CD4-positive, alpha-beta T cell (primary cell): ENCODE measurements around the gene MRS2. TPM values are rescaled to one million over a fixed set of nuclear protein-coding genes. Genes with fewer than 3 reads are reported as not detected.

Experiments used
- ATAC-seq: fragments of 200-7000 bp; cut with Tn5 transposase; one replicate; pipeline ENCODE4 v1.10.0; 2022; ENCODE audit warnings: mild to moderate bottlenecking; ENCODE audit not compliant: poor library complexity
- CTCF ChIA-PET: fragments of 350-600 bp; sonication (Branson Sonifier 250); formaldehyde crosslinking; loops from one replicate; lab custom pipeline; 2021; ENCODE audit warnings: antibody characterized with exemption, inconsistent platforms; lab: Charles Lee
- POLR2A ChIA-PET: fragments of 350-600 bp; sonication (Branson Sonifier 250); formaldehyde crosslinking; loops from one replicate; lab custom pipeline; 2021; ENCODE audit warnings: antibody characterized with exemption, inconsistent platforms; lab: Charles Lee
- DNase-seq, 14 experiments: peaks; one replicate each; pipeline ENCODE4 v3.0.0-alpha.2; 2013 to 2020; ENCODE audit warnings: mixed read lengths in 2 of 14
- H3K27ac ChIP-seq, 2 donors: one replicate each; pipeline versions ENCODE4 v1.5.1 to v1.7.0; 2013; ENCODE audit warnings: low read length in 2 of 2, low read depth in 1 of 2, mild to moderate bottlenecking in 1 of 2
- H3K27me3 ChIP-seq, 2 experiments: 1 replicate in 1 of 2; 2 replicates in 1 of 2; pipeline versions ENCODE4 v1.6.1 to v1.7.0; 2013; ENCODE audit warnings: low read length in 2 of 2, control low read depth in 1 of 2, mild to moderate bottlenecking in 1 of 2, moderate library complexity in 1 of 2; ENCODE audit not compliant: insufficient read depth in 2 of 2, control insufficient read depth in 1 of 2
- H3K36me3 ChIP-seq: one replicate; pipeline ENCODE4 v1.6.1; 2013; ENCODE audit warnings: low read length, control low read depth; ENCODE audit not compliant: insufficient read depth
- H3K4me1 ChIP-seq: one replicate; pipeline ENCODE4 v1.6.1; 2013; ENCODE audit warnings: low read length, control low read depth; ENCODE audit not compliant: insufficient read depth
- H3K4me3 ChIP-seq: one replicate; pipeline ENCODE4 v1.5.1; 2013; ENCODE audit warnings: mild to moderate bottlenecking, low read length, moderate library complexity
- H3K9me3 ChIP-seq, 2 experiments: 1 replicate in 1 of 2; 2 replicates in 1 of 2; pipeline versions ENCODE4 v1.6.1 to v1.7.0; 2013; ENCODE audit warnings: low read length in 2 of 2, mild to moderate bottlenecking in 2 of 2, control low read depth in 1 of 2, moderate library complexity in 1 of 2; ENCODE audit not compliant: control insufficient read depth in 1 of 2, insufficient read depth in 1 of 2
- H3K27ac Mint-ChIP-seq: one replicate; pipeline ENCODE4 v1.8.0; 2020; ENCODE audit warnings: mixed read lengths
- H3K27me3 Mint-ChIP-seq: one replicate; pipeline ENCODE4 v1.8.0; 2021; ENCODE audit warnings: mixed read lengths
- H3K36me3 Mint-ChIP-seq: one replicate; pipeline ENCODE4 v1.8.0; 2021; ENCODE audit warnings: low read depth, mixed read lengths
- H3K4me1 Mint-ChIP-seq: one replicate; pipeline ENCODE4 v1.8.0; 2021; ENCODE audit warnings: low read depth, mixed read lengths
- H3K4me3 Mint-ChIP-seq: one replicate; pipeline ENCODE4 v1.8.0; 2020; ENCODE audit warnings: mild to moderate bottlenecking, mixed read lengths
- H3K9me3 Mint-ChIP-seq: one replicate; pipeline ENCODE4 v1.8.0; 2020; ENCODE audit warnings: mixed read lengths
- CTCF ChIP-seq: fragments of 200-600 bp; IDR thresholded peaks from one replicate; pipeline ENCODE4 v1.8.0; 2022; ENCODE audit warnings: antibody characterized with exemption, mild to moderate bottlenecking
- intact Hi-C, 2 experiments: fragments of 100-400 bp; cut with DNase I in 1 of 2; cut with micrococcal nuclease in 1 of 2; formaldehyde crosslinking; loops; one replicate each; pipeline versions ENCODE4 v1.15.1 to v1.9.0; 2023 to 2025; cut with DNase I, micrococcal nuclease
- total RNA-seq, 174 experiments: library from RNA in 2 of 174; stranded (reverse) in 2 of 174; gene quantifications; one replicate each; pipeline ENCODE4 v1.2.3 and lab custom pipeline; 2021 to 2026

The MRS2 gene
- total RNA-seq, 2 experiments from 2014 or later: 3.7 to 4.6 TPM

DNA sequence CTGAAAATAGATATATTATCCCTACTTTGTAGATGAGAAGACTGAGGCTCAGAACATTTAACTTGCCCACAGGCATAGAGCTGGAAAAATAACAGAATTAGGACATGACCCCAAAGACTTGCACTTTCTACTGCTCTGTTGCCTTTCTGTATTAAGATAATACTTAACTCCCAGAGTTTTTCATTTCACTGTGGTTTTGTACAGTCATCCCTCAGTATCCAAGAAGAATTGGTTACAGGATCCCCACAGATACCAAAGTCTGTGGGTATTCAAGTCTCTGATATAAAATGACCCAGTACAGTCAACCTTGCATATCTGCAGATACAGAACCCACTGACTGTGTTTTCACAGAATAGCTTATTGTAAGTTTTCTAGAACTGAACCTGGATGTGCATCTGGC, 16.8 kb downstream of the MRS2 start:
- no peaks in the 10 kb centered on the region for H3K27me3 ChIP-seq
- peaks cover 92% of the 10 kb centered on the region for H3K36me3 Mint-ChIP-seq
- no peaks in the 10 kb centered on the region for H3K27me3 Mint-ChIP-seq
- TF ChIP-seq CTCF: no peak
- no peak for ATAC-seq
- intact Hi-C loops: no loop called here
- CTCF ChIA-PET: no interaction called here
- no peak overlapping the region for H3K4me3 Mint-ChIP-seq
- peaks cover 85% of the 10 kb centered on the region for H3K36me3 ChIP-seq
- DNase-seq: no peak
- no peak overlapping the region for H3K27ac Mint-ChIP-seq
- H3K9me3 Mint-ChIP-seq: no peaks in the 10 kb centered on the region
- no peak overlapping the region for H3K4me3 ChIP-seq
- H3K27ac ChIP-seq: no peak overlapping the region
- POLR2A ChIA-PET: no interaction called here
- no peaks in the 10 kb centered on the region for H3K4me1 ChIP-seq
- H3K4me1 Mint-ChIP-seq: no peaks in the 10 kb centered on the region
- no peaks in the 10 kb centered on the region for H3K9me3 ChIP-seq

GRCh38 chr6:24425091-24425490, 22.4 kb downstream of the MRS2 start:
- Mint-ChIP-seq H3K9me3 (no peaks in the 10 kb centered on the region), H3K4me1 (no peaks in the 10 kb centered on the region), H3K4me3 (no peak overlapping the region), H3K27ac (no peak overlapping the region), H3K36me3 (peaks cover 73% of the 10 kb centered on the region), H3K27me3 (no peaks in the 10 kb centered on the region)
- no peaks in the 10 kb centered on the region for H3K27me3 ChIP-seq
- CTCF ChIA-PET: no interaction called here
- POLR2A ChIA-PET: no interaction called here
- no peaks in the 10 kb centered on the region for H3K4me1 ChIP-seq
- TF ChIP-seq CTCF: no peak
- no peak overlapping the region for H3K4me3 ChIP-seq
- ATAC-seq (no peak), DNase-seq (no peak)
- no peaks in the 10 kb centered on the region for H3K9me3 ChIP-seq
- no peak overlapping the region for H3K27ac ChIP-seq
- peaks cover 46% of the 10 kb centered on the region for H3K36me3 ChIP-seq
- intact Hi-C loops: loop anchor here in 1 of 2 experiments (5.0 kb wide), 1 partner anchor 267 kb away; no protein-coding TSS in a partner anchor

DNA sequence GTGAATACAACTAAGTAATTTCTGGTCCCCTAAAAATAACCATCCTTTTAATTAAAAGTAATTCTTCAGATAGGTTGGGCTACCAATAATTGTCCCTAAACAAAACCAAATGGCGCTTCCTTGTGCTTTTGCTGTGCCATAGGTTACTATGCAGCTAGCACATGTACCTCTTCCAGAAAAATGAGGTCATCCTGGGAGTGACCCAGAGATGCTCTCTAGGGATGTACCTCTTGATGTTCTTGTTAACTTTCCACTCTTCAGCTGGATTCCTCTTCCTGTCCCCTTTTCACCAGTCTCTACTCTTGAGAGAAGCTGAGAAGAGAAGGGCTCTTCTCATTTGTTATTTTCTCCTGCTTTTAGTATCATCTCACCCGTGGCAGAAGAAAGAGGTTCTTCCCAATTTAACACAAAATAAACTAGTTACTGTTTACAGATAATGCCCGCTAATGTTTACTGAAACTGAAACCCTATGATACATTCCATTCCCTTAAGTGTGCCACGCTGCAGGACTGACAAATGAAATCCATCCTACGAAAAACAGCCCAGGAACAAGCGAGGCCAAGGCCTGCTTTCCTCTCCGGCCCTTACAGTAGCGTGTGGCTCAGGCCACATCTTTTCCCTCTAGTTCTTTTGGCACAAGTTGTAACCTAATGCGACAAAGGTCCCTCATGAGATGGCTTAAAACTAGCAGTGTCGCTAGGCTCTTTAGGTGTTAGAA, 24.2 kb downstream of the MRS2 start:
- H3K27me3 ChIP-seq: no peaks in the 10 kb centered on the region
- H3K4me1 ChIP-seq: no peaks in the 10 kb centered on the region
- intact Hi-C loops: loop anchor here in 1 of 2 experiments (5.0 kb wide), 1 partner anchor 265 kb away; no protein-coding TSS in a partner anchor
- Mint-ChIP-seq H3K4me1 (no peaks in the 10 kb centered on the region), H3K4me3 (no peak overlapping the region), H3K27ac (no peak overlapping the region), H3K36me3 (peaks cover 55% of the 10 kb centered on the region), H3K27me3 (no peaks in the 10 kb centered on the region), H3K9me3 (no peaks in the 10 kb centered on the region)
- no peak overlapping the region for H3K4me3 ChIP-seq
- H3K27ac ChIP-seq: no peak overlapping the region
- ChIA-PET CTCF (no interaction called here), POLR2A (no interaction called here)
- H3K36me3 ChIP-seq: peaks cover 37% of the 10 kb centered on the region
- TF ChIP-seq CTCF: no peak
- H3K9me3 ChIP-seq: no peaks in the 10 kb centered on the region
- DNase-seq (no peak), ATAC-seq (no peak)
